Choroid plexus epithelial cell (primary cell): ENCODE results near the gene STPG3.
A peak's percentile ranks its signal among the peaks of the same experiment; 100 is the strongest.

Experiments used
- DNase-seq: peaks from one replicate; pipeline ENCODE4 v3.0.0-alpha.2; 2010; ENCODE audit warnings: low read depth
- H3K4me3 ChIP-seq: 2 replicates; pipeline ENCODE4 v1.5.1; 2011; ENCODE audit warnings: low read depth, mild to moderate bottlenecking, control low read depth, low read length, moderate library complexity
- TF ChIP-seq, protein P1 (sequence below): conservative IDR thresholded peaks from 2 replicates; pipeline ENCODE4 v1.5.1; 2011; ENCODE audit warnings: low read depth, mild to moderate bottlenecking, control low read depth, inconsistent platforms, low read length, moderate library complexity

STPG3 gene

DNA sequence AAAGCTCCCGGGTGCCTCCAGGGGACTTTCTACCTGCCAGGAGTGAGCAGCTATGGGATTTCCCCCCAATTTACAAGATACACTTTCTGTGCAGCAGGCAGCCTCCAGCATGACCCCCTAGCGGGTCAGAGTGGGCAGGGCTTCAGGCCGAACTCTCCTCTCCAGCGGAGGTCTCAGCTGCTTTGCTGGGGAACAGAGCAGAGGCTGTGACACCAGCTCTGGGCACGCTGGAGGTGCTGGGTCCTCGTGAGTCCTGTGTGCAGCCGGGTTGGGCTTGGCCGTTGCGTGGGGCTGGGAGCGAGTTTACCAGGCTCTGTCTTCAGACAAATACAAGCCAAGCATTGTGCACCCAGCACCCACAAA is 48.1 kb downstream of the STPG3 start:
- no peak overlapping the region for H3K4me3 ChIP-seq
- TF ChIP-seq, protein P1, sequence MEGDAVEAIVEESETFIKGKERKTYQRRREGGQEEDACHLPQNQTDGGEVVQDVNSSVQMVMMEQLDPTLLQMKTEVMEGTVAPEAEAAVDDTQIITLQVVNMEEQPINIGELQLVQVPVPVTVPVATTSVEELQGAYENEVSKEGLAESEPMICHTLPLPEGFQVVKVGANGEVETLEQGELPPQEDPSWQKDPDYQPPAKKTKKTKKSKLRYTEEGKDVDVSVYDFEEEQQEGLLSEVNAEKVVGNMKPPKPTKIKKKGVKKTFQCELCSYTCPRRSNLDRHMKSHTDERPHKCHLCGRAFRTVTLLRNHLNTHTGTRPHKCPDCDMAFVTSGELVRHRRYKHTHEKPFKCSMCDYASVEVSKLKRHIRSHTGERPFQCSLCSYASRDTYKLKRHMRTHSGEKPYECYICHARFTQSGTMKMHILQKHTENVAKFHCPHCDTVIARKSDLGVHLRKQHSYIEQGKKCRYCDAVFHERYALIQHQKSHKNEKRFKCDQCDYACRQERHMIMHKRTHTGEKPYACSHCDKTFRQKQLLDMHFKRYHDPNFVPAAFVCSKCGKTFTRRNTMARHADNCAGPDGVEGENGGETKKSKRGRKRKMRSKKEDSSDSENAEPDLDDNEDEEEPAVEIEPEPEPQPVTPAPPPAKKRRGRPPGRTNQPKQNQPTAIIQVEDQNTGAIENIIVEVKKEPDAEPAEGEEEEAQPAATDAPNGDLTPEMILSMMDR: no peak
- no peak for DNase-seq

DNA sequence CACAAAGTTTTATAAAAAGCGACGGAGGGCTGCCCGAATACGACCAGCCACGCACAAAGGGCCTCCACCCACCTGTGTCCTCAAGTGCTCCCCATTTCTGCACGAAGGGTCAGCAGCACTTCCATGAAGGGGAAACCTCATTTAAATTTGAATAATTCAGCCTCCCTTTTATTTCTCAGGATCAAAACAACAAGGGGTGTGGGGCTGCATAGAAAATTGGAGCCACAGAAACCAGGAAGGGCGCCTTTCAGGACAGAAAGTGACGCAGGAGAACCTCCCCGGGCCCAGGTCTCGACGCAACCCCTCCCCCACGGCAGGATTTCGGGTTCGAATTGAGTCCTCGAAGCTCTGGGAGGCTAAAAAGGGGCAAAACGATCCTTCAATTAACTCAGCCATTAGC is 48.9 kb downstream of the STPG3 start:
- no peak overlapping the region for H3K4me3 ChIP-seq
- TF ChIP-seq, protein P1: no peak
- no peak for DNase-seq

DNA sequence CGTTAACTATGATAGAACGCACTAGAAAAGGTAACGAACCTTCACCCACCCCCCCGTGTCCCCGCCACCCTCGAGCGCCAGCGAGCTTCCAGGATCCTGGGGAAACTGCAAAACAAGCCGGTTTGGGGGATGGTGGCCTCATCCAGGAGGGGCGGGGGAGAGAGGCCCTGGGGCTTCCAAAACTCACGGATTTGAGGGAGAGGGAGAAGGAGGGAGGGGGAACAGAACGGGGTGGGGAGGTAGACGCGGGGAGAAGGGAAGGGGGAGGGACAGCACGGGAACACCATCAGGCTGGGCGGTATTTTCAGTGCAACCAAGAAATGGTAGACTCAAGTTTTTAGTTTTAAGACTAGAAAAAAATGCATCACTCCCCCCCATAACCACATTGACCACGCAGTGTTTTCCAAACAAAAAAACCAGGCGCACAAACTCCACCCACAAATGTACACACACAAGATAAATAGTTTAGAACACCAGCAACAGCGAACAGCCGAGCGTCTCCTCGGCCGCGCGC is 49.5 kb downstream of the STPG3 start:
- H3K4me3 ChIP-seq: peak overlapping the region; percentile 47
- no peak for DNase-seq
- TF ChIP-seq, protein P1: no peak

DNA sequence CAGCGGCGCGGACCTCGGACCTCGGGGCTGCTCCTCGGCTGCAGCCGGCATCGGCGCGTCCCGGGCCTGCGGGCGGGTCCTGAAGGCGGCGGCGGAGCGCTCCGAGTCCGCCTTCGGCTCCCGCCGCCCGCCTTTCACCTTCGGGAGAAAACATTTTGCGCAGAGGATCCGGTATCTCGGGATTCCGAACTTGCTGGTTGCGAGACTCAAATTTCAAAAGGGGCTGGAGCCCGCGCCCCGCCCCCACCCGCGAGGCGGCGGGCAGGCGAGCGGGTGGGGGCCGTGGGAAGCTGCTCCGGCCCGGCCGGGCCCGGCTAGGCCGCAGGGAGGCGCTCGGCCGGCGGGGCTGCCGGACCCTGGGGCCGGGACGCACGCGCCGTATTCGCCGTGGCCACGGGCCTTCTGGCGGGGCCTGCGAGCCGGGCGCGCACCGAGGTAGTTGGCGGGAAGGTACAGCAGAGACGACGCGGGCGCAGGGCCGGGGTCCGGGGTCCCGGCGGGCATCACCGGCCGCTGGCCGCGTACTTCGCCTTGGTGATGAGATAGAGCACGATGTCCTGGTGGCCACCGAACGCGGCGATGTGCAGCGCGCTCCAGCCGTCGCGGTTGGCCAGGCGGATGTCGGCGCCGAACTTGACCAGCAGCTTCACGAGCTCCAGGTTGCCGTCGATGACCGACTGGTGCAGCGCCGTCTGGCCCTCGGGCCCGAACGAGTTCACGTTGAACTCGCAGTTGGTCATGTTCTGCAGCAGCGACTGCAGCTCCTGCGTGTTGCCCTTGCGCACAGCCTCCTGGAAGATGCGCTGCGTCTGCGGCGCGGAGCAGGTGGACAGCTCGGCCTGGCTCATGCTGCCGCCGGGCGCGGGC is 50.2 kb downstream of the STPG3 start:
- peak overlapping the region; percentile 47 for H3K4me3 ChIP-seq
- TF ChIP-seq, protein P1: no peak
- peak; percentile 66 for DNase-seq

DNA sequence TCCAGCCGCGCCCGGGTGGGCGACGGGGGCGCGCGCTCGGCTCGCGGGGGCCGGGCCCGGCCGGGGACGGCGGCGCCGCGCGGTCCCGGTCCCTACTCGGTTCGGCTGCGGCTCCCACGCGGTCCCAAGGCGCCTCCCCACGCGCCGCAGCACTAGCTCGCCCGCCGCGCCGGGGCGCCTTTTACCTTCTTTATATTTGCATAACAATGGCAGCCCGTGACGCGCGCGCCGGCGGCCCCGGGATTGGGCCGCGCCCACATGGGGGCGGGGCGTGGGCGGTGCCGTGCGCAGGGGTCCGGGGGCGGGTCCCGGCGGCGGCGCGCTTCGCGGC is 51.0 kb downstream of the STPG3 start, which contains the start of gene NRARP:
Gene NRARP (minus strand): TSS at position 154 of the 331 bp plus-strand sequence. CDS start 343 bp downstream, outside the sequence.
- peak; percentile 64 for DNase-seq
- H3K4me3 ChIP-seq: peak within 1 kb of the TSS; percentile 47
- TF ChIP-seq, protein P1: no peak

DNA sequence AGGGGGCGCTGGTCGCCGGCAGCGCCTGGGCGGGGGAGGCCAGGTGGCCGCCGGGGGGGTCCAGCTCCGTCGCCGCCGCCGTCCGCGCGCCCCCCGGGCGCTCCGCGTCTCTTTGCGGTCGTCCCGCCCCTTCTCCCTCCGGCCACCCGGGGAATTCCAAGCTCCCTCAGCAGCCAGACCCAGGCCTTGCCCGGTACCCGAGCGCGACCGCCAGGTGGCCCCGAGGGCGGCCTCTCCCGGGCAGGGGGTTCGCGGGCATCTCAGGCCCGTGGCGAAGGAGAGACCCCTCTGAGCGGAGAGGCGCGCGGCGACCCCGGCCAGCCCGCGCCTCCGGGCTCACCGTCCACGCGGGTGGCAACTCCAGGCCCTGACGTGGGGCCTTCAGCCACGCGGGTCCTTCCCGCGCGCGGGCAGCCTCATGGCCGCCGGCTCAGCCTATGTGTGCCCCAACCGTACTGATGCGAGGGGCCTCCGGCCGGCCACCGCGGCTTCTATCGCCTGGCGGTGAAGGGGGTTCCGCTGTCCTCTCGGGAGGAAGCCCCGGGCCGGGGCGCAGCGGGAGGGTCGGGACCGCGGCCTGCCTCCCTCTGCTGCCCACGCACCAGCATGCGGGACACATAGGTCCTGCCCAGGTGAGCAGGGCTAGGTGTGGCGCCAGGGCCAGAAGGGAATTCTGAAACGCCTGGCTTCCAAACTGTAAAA is 51.5 kb downstream of the STPG3 start:
- DNase-seq: peak; percentile 57
- TF ChIP-seq, protein P1: peak; percentile 52
- peak overlapping the region; percentile 39 for H3K4me3 ChIP-seq
